GM13977 (cell line): ENCODE results near the gene RNF126.
"Not testable (repeated sequence)": the region's sequence is repeated elsewhere in the genome, so short reads cannot be mapped to it uniquely, and the experiment has no call there.

Source experiments
- DNase-seq: peaks from one replicate; pipeline ENCODE4 v3.0.0; 2012; ENCODE audit warnings: low spot score
- in situ Hi-C: fragments of 300-500 bp; cut with MboI; formaldehyde crosslinking; loops from one replicate; pipeline ENCODE4 v1.12.0; 2022; ENCODE audit warnings: low sequenced_read_pairs, low pct_unique_long_range_greater_than_20kb, mixed read lengths, inconsistent platforms; ENCODE audit not compliant: unreplicated experiment
- TF ChIP-seq, protein P1 (sequence below): IDR thresholded peaks from 2 replicates; pipeline ENCODE4 v1.5.1; 2012; ENCODE audit warnings: mild to moderate bottlenecking, control low read depth; ENCODE audit not compliant: insufficient read depth; ENCODE audit errors: extremely low read depth, missing control alignments

Gene RNF126

GRCh38 chr19:628168-628567 is 34.8 kb downstream of the RNF126 start:
- TF ChIP-seq, protein P1, sequence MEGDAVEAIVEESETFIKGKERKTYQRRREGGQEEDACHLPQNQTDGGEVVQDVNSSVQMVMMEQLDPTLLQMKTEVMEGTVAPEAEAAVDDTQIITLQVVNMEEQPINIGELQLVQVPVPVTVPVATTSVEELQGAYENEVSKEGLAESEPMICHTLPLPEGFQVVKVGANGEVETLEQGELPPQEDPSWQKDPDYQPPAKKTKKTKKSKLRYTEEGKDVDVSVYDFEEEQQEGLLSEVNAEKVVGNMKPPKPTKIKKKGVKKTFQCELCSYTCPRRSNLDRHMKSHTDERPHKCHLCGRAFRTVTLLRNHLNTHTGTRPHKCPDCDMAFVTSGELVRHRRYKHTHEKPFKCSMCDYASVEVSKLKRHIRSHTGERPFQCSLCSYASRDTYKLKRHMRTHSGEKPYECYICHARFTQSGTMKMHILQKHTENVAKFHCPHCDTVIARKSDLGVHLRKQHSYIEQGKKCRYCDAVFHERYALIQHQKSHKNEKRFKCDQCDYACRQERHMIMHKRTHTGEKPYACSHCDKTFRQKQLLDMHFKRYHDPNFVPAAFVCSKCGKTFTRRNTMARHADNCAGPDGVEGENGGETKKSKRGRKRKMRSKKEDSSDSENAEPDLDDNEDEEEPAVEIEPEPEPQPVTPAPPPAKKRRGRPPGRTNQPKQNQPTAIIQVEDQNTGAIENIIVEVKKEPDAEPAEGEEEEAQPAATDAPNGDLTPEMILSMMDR, result peak; percentile 45

DNA sequence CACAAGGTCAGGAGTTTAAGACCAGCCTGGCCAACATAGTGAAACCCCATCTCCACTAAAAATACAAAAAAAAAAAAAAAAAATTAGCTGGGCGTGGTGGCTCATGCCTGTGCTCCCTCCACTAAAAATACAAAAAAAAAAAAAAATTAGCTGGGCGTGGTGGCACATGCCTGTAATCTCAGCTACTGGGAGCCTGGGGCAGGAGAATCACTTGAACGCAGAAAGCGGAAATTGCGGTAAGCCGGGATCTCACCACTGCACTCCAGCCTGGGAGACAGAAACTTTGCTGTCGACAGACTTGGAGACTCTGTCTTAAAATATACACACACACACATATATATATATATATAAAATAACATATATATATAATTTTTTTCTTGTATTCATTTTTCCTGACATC is 36.4 kb downstream of the RNF126 start:
- DNase-seq, in situ Hi-C loops: not testable (repeated sequence)

More at GRCh38 chr19:628168-628567, 34.8 kb downstream of the RNF126 start:
- no peak for DNase-seq
- in situ Hi-C loops, result no loop called here

DNA sequence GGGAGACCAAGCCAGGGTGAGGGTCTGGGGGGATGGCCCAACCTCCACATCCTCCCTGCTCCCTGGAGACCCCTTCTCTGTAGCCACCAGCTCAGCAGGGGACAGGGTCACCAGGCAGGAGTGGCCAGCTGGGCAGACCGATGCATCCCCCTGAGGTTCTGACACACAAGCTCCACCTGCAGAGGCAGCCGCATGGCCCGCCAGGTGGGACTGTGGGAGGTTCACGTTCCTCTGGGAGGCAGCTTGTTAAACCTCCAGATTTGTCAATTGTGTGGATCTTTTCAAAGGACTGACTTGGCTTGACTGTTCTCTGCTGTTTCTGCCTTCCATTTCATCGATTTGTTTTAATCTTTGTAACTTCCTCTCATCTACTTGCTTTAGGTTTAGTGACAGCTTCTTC is 37.8 kb downstream of the RNF126 start:
- in situ Hi-C loops, result no loop called here
- no peak for DNase-seq
- TF ChIP-seq, protein P1, result no peak

DNA sequence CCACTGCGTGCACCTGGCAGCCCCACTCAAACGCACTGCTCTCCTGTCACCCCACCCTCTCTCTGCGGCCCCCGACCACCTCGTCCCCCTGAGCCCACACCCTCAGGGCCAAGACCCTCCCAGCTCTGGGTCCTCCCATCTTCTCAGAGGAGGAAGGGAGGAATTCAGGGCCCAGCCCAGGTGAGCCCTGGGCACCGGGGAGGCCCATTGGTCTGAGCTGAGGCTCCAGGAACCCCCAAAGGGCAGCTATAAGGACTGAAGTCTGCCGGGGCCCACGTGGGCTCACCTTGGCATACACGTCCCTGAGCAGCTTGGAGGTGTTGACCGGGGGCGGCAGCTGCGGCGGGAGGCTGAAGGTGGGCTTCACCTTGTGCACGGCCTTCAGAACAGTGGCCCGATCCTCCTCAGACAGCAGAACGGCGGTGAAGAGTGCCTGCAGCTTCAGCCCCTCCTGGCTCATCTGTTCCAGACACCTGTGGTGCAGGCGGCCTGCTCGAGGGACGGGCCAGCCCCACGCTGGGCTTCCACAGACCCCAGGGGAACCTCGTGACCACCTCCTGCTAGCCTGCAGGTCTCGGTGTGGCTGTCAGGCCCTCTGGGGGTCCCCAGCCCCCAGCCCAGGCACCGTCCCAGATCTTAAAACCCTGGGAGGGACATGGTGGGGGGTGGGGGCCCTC is 38.4 kb downstream of the RNF126 start:
- in situ Hi-C loops, result no loop called here
- no peak for DNase-seq
- TF ChIP-seq, protein P1, result no peak

GRCh38 chr19:623974-624373 is 39.0 kb downstream of the RNF126 start:
- TF ChIP-seq, protein P1, result no peak
- no peak for DNase-seq

GRCh38 chr19:623175-623916 is 39.7 kb downstream of the RNF126 start:
- in situ Hi-C loops, result no loop called here
- TF ChIP-seq, protein P1, result no peak
- DNase-seq, result no peak

More at GRCh38 chr19:623974-624373, 39.0 kb downstream of the RNF126 start:
- in situ Hi-C loops, result no loop called here

DNA sequence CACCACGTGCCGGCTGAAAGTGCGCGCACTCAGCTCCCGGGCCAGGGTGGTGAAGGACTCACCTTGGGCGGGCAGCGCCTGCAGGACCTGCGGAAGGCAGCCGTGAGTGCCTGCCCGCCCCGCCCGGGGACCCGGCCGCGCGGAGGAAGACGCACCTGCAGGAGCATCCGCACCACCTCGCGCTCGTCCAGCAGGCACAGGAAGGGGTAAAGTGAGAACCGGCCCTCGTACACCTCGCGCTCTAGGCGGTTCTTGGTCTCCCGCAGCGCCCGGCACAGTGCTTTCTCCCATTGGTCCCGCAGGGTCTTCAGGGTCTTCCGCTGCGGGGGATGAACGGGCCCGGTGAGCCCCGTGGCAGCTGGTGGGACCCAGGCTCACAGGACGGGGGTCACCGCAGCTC is 40.3 kb downstream of the RNF126 start:
- TF ChIP-seq, protein P1, result no peak
- no peak for DNase-seq
- in situ Hi-C loops, result no loop called here
